Inflammatory macrophage treated with lipopolysaccharide for 1 hour (primary cell): ENCODE data around the gene CACNA2D1.
A peak's percentile ranks its signal among the peaks of the same experiment; 100 is the strongest.
"Not testable (repeated sequence)": the region's sequence is repeated elsewhere in the genome, so short reads cannot be mapped to it uniquely, and the experiment has no call there.

Experiments
- DNase-seq, 2 donors: peaks; one replicate each; pipeline ENCODE4 v3.0.0-alpha.2; 2020 to 2022

The CACNA2D1 gene

GRCh38 chr7:82158327-82158726 is 285.2 kb downstream of the CACNA2D1 start:
- DNase-seq = no peak

- no peak for DNase-seq
Observed at GRCh38 chr7:82156893-82157292, 286.7 kb downstream of the CACNA2D1 start.

- no peak for DNase-seq
Observed at GRCh38 chr7:82156168-82156567, 287.4 kb downstream of the CACNA2D1 start.

GRCh38 chr7:82154728-82155127 is 288.8 kb downstream of the CACNA2D1 start:
- DNase-seq = no peak

- DNase-seq = no peak
Observed at GRCh38 chr7:82153776-82154175, 289.8 kb downstream of the CACNA2D1 start.

GRCh38 chr7:82152858-82153257 is 290.7 kb downstream of the CACNA2D1 start:
- DNase-seq = no peak

- DNase-seq = no peak
Observed at GRCh38 chr7:82146491-82146890, 297.1 kb downstream of the CACNA2D1 start.

- DNase-seq = no peak
Observed at GRCh38 chr7:82142263-82142864, 301.2 kb downstream of the CACNA2D1 start.

GRCh38 chr7:82141427-82141826 is 302.1 kb downstream of the CACNA2D1 start:
- no peak for DNase-seq

GRCh38 chr7:82140608-82141007 is 303.0 kb downstream of the CACNA2D1 start:
- not testable (repeated sequence) for DNase-seq

GRCh38 chr7:82131215-82131614 is 312.4 kb downstream of the CACNA2D1 start:
- DNase-seq = no peak

- DNase-seq = no peak
Observed at GRCh38 chr7:82129091-82129490, 314.5 kb downstream of the CACNA2D1 start.

GRCh38 chr7:82128546-82128945 is 315.0 kb downstream of the CACNA2D1 start:
- DNase-seq = no peak

GRCh38 chr7:82126576-82126975 is 317.0 kb downstream of the CACNA2D1 start:
- DNase-seq = no peak

GRCh38 chr7:82124445-82124844 is 319.1 kb downstream of the CACNA2D1 start:
- no peak for DNase-seq

- no peak for DNase-seq
Observed at GRCh38 chr7:82122275-82122674, 321.3 kb downstream of the CACNA2D1 start.

GRCh38 chr7:82114237-82114636 is 329.3 kb downstream of the CACNA2D1 start:
- no peak for DNase-seq

- DNase-seq = no peak
Observed at GRCh38 chr7:82110146-82110840, 333.3 kb downstream of the CACNA2D1 start.

- DNase-seq = no peak
Observed at GRCh38 chr7:82109288-82109687, 334.3 kb downstream of the CACNA2D1 start.

- DNase-seq = no peak
Observed at GRCh38 chr7:82106201-82106600, 337.4 kb downstream of the CACNA2D1 start.

GRCh38 chr7:82105463-82105862 is 338.1 kb downstream of the CACNA2D1 start:
- DNase-seq = peak; percentile 7 to 40

- no peak for DNase-seq
Observed at GRCh38 chr7:82098414-82098813, 345.2 kb downstream of the CACNA2D1 start.

GRCh38 chr7:82091126-82091684 is 352.4 kb downstream of the CACNA2D1 start:
- no peak for DNase-seq

- DNase-seq = no peak
Observed at GRCh38 chr7:82087099-82087498, 356.5 kb downstream of the CACNA2D1 start.
